K562 treated with DMSO at 1 percent for 4 hours (cell line): ENCODE results near the gene ARL8B. TPM values are rescaled to one million over a fixed set of nuclear protein-coding genes. Genes with fewer than 3 reads are reported as not detected.

Experiments used
- total RNA-seq: library from RNA; unstranded; fragments of 300-600 nt; gene quantifications from 2 replicates; pipeline ENCODE4 v1.2.3, GENCODE V29; 2022; ENCODE audit not compliant: insufficient read depth

Gene ARL8B
- total RNA-seq: 82.7 and 84.4 TPM in 2 replicates

DNA sequence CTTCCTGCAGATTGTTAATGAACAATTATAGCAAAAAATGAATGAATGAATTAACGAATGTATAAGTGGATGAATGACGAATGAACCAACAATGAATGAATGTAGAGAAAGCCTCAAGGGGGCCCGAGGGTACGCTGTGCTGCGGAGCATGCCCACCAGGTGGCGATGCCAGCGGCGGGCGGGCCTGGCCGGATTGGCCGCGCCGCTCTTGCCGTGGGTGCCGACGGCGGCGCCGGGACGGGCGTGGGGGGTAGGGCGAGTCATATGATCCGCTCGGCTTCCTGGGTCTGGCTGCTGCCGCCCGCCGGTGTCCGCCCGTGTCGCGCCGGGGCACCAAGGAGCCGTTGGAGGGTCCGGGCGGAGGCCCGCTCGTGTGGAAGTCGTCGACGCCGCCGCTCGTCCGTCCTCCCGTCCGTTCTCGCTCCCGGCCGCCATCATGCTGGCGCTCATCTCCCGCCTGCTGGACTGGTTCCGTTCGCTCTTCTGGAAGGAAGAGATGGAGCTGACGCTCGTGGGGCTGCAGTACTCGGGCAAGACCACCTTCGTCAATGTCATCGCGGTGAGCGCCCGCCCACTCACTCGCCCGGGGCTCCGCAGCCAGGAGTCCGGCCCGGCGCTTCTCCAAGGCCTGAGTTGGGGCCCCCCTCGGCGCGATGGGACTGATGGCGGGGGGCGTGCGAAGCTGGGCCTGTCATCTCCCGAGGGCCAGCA is at the start of gene ARL8B:
TSS of gene ARL8B (plus strand) at position 263 of the 711 bp plus-strand sequence. CDS start at position 437, 174 bp downstream.

DNA sequence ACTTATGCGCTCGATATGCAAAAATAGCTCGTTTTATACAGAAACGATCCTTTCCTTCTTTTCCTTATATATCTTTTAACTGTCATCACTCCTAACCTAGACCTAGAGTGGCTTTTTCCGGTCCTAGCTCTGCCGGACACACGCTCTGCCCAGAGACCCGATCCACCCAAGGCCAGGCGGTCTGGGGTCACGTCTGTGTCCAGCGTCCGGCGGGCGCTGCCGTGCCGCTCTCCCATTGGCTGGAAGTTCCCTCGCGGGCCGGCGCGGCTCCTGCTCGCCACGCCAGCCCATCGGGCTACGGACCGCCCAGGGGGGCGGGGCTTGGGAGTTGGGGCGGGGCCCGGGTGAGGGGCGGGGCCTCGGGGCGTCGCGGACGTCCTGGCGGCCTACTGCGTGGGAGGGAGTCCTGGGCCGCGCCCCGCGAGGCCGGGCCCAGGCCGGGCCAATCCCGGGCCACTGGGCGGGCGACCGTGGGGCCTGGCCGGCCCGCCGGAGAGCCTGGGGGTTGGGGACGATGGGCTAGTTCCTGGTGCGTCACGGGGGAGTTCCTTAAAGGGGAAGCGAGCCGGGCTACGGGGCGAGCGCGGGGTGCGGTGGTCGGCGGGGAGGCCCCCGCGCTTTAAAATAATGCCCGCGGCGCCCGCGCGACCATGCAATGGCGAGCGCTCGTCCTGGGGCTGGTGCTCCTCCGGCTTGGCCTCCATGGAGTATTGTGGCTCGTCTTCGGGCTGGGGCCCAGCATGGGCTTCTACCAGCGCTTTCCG is 65.2 kb downstream of the ARL8B start, which contains the start of gene EDEM1:
TSS of gene EDEM1 (plus strand) at position 552 of the 764 bp plus-strand sequence. CDS start at position 651, 99 bp downstream.

Other genes with a start within 250 kb of the ARL8B start
- gene BHLHE40, start 142.9 kb upstream of the ARL8B start, total RNA-seq: 85.7 and 86.0 TPM in 2 replicates
- 27.7 and 36.7 TPM in 2 replicates for gene EDEM1, start 65.4 kb downstream of the ARL8B start, total RNA-seq